HG02623 (cell line): Measurements from ENCODE around the gene CCM2.
A peak's percentile ranks its signal among the peaks of the same experiment; 100 is the strongest.
"Not testable (repeated sequence)": the region's sequence is repeated elsewhere in the genome, so short reads cannot be mapped to it uniquely, and the experiment has no call there.

Experiments
- ATAC-seq: cut with Tn5 transposase; IDR thresholded peaks from one replicate; pipeline ENCODE4 v1.9.1; 2021; ENCODE audit warnings: moderate library complexity; ENCODE audit not compliant: unreplicated experiment

The CCM2 gene

GRCh38 chr7:44981035-44981706 lies 18.8 kb upstream of the CCM2 start:
- no peak for ATAC-seq

GRCh38 chr7:44982535-44982923 lies 17.5 kb upstream of the CCM2 start:
- ATAC-seq: no peak

- ATAC-seq: no peak
These were observed 17.0 kb upstream of the CCM2 start for GRCh38 chr7:44982970-44983369.

GRCh38 chr7:44983742-44984477 lies 16.1 kb upstream of the CCM2 start:
- no peak for ATAC-seq

- ATAC-seq: no peak
These were observed 15.6 kb upstream of the CCM2 start for GRCh38 chr7:44984478-44984758.

GRCh38 chr7:44985033-44985695 lies 14.8 kb upstream of the CCM2 start:
- no peak for ATAC-seq

GRCh38 chr7:44985900-44986217 lies 14.1 kb upstream of the CCM2 start:
- ATAC-seq: no peak

GRCh38 chr7:44986218-44987053 lies 13.6 kb upstream of the CCM2 start:
- peak; percentile 92 for ATAC-seq

GRCh38 chr7:44987457-44987856 lies 12.5 kb upstream of the CCM2 start:
- no peak for ATAC-seq

GRCh38 chr7:44987996-44988395 lies 12.0 kb upstream of the CCM2 start:
- ATAC-seq: no peak

- no peak for ATAC-seq
These were observed 11.3 kb upstream of the CCM2 start for GRCh38 chr7:44988701-44989100.

- no peak for ATAC-seq
These were observed 10.9 kb upstream of the CCM2 start for GRCh38 chr7:44989132-44989531.

- ATAC-seq: no peak
These were observed 9.6 kb upstream of the CCM2 start for GRCh38 chr7:44990109-44991023.

- ATAC-seq: not testable (repeated sequence)
These were observed 7.8 kb upstream of the CCM2 start for GRCh38 chr7:44992004-44992795.

- ATAC-seq: no peak
These were observed 5.0 kb upstream of the CCM2 start for GRCh38 chr7:44994877-44995554.

GRCh38 chr7:44995555-44996493 lies 4.2 kb upstream of the CCM2 start:
- ATAC-seq: no peak

- no peak for ATAC-seq
These were observed 1.7 kb upstream of the CCM2 start for GRCh38 chr7:44998153-44998871.
